ENCODE measurements around the gene ERMP1.
A peak's percentile ranks its signal among the peaks of the same experiment; 100 is the strongest.

ERMP1 gene

DNA sequence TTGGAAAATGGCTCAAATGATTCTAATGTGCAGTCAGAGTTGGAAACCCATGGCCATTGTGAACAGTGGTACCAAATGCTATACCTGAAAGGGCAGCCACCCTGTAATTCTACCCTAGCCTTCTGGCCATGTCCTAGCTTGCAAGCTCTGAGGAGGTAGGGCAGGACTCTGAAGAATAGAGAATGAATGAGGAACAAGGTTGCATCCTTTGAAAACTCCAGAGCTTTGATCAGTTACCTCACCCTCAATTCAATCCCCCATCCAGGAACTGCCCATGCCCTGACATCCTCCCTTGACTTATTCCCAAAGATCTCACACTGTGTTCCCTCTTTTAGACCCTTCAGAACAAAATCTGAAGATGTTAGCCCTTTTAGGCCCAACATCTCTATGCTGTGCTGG, 17.8 kb upstream of the ERMP1 start:
- DNase-seq (ENCODE audit: insufficient read length) (no peak), FAIRE-seq (peak; percentile 77)
- TF ChIP-seq POLR2AphosphoS5 (IDR thresholded peaks at IDR 0.05; ENCODE audit: low read depth, low read length) (no peak), POLR2A (IDR thresholded peaks at IDR 0.05; ENCODE audit: low read depth, low read length) (no peak)

DNA sequence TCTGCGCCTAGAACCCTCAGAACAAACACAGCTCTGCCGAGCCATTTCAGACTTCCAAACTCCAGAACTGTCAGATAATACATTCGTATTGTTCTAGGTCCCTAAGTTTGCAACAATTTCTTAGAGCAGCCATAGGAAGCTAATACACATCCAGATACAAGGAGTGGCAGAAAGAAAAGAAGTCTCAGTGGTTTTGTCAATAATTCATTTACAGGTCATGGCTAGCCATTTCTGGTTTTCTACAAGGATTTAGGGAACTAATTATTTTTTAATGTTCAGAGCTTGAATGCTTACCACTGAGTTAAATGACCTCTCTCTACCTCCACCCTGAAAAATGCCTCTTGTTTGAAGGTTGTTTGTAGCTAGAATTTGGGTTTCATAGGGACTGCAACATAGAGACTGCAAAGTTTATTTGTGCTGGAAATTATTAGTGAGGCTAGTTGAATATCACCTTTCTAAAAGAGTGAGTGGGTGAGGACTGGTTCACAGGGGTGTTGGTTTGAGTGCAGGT, 15.5 kb upstream of the ERMP1 start:
- FAIRE-seq (no peak), DNase-seq (ENCODE audit: insufficient read length) (no peak)
- TF ChIP-seq POLR2AphosphoS5 (IDR thresholded peaks at IDR 0.05; ENCODE audit: low read depth, low read length) (no peak), POLR2A (IDR thresholded peaks at IDR 0.05; ENCODE audit: low read depth, low read length) (no peak), TAF1 (IDR thresholded peaks at IDR 0.05; ENCODE audit: borderline replicate concordance, low read depth, low read length) (no peak)

DNA sequence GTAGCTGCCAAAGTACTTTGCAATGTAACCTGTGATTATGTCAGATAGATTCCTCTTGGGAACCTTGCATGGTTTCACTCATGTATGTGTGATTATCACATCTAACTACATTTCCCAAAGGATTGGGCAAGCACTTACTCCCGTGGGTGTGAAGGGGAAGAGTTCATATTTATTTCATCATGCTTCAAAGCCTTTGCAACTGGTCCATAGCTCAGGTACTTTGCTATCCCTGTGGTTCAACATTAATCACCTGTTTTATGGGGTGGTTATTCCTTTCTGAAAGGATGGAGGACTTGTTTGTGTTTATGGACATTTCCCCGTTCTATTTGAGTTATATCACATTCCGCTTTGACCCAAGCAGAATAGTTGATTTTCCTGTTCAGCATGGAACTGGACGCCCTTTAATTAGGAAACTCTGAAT, 13.6 kb upstream of the ERMP1 start:
- DNase-seq (ENCODE audit: insufficient read length) (no peak), FAIRE-seq (no peak)
- TF ChIP-seq POLR2AphosphoS5 (IDR thresholded peaks at IDR 0.05; ENCODE audit: low read depth, low read length): no peak
- no peak for TF ChIP-seq POLR2A (IDR thresholded peaks at IDR 0.05; ENCODE audit: low read depth, low read length)
- no peak for TF ChIP-seq TAF1 (IDR thresholded peaks at IDR 0.05; ENCODE audit: borderline replicate concordance, low read depth, low read length)

DNA sequence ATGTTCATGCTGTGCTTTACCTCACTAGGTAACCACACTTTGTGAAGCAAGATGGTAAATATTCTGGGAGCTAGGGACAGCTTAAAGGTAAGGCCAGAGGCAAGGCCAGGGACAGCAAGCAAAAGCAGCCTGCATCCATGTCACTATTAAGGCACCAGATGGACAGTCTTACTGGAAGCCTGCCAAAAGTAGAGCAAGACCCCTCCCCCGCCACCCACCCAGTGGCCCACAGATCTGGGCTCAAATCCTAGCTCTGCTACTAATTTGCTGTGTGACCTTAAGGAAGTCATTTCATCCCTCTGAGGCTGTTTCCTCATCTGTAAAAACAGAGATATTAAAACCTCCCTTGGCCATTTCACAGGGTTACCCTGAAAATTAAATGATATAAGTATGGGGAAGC, 13.2 kb upstream of the ERMP1 start:
- DNase-seq (ENCODE audit: insufficient read length) (no peak), FAIRE-seq (no peak)
- TF ChIP-seq TAF1 (IDR thresholded peaks at IDR 0.05; ENCODE audit: borderline replicate concordance, low read depth, low read length) (no peak), POLR2A (IDR thresholded peaks at IDR 0.05; ENCODE audit: low read depth, low read length) (no peak), POLR2AphosphoS5 (IDR thresholded peaks at IDR 0.05; ENCODE audit: low read depth, low read length) (no peak)

DNA sequence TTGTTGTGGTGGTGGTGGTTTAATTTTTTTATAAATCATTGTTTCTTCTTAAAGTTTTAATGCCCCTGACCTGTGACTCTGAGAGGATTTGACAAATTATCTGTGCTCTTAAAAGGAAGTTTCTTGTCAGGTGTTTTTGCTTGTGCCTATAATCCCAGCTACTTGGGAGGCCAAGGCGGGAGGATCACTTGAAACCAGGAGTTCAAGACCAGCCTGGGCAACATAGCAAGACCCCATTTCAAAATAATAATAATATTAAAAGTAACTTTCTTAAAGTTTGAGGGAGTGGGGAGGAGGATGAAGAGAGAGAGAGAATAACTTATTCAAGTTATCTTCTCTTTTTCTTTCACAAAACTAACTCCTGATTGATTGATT, 12.2 kb upstream of the ERMP1 start:
- FAIRE-seq: no peak

DNA sequence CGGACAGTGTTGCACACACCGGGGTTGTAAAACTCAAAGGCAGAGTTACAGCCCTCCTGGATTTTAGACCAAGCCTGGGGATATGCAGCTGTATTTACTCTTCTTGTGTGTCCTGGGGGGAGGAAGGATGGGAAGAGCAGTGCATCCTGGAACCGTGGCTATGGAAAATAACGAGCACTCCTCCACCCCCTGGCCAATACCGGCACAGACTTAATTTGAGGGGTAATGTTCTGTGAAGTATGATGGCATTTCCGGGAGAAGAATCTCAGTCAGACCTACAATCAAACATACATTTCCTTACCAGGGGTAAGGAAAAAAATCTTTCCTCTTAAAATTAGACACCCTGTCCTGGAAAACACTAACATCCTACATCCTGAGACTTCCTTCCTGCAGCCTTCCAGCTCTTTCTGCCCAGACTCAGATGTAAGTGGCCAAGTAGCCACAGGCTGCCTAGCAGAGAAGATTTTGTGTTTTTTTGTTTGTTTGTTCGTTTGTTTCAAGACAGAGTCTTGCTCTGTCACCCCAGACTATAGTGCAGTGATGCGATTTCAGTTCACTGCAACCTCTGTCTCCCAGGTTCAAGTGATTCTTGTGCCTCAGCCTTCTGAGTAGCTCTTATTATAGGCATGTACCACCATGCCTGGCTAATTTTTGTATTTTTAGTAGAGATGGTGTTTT, 11.0 kb upstream of the ERMP1 start:
- DNase-seq (ENCODE audit: insufficient read length) (no peak), FAIRE-seq (no peak)
- TF ChIP-seq POLR2AphosphoS5 (IDR thresholded peaks at IDR 0.05; ENCODE audit: low read depth, low read length) (no peak), TAF1 (IDR thresholded peaks at IDR 0.05; ENCODE audit: borderline replicate concordance, low read depth, low read length) (no peak), POLR2A (IDR thresholded peaks at IDR 0.05; ENCODE audit: low read depth, low read length) (no peak)

More for the DNA sequence above, 12.2 kb upstream of the ERMP1 start:
- DNase-seq (ENCODE audit: insufficient read length): no peak
- TF ChIP-seq POLR2A (IDR thresholded peaks at IDR 0.05; ENCODE audit: low read depth, low read length) (no peak), TAF1 (IDR thresholded peaks at IDR 0.05; ENCODE audit: borderline replicate concordance, low read depth, low read length) (no peak), POLR2AphosphoS5 (IDR thresholded peaks at IDR 0.05; ENCODE audit: low read depth, low read length) (no peak)

DNA sequence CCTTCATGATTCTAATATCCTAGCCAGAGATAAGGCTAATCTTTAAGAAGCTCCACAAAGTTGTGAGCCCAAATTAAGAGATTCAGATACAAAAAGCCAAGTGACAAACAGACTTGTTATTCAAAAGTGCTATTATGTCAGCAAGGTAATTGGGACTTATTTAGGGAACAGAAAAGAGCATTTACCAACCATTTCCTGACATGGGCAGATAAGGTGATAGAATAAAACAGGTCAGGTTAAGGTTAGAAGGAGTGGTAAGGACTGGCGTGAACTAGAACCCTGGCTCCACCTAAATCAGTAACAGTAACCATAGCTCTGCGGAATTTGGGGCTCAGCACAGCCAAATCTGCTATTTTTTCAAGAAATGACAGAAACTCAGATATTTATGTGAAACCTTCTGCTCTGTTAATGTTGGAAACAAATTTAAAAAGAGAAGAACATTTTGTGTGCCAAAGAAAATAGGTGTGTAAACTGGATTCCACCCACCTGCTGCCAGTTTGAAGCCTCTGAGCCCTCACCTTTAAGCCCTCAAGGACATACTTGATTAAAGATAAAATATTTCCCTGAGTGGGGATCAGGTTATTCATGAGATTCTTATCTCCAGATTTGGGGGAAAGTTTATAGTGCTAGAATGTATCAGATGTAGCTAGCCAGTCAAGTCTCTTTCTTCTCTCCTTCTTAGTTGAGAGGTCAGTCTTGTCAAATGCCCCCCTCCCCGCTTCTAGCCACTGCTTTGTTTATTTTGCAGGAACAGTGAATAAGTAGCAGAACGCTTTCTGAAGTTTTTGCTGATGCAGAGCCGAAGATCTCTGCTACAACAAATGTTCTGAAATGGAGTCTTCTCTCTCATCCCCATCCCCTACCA, 10.2 kb upstream of the ERMP1 start:
- TF ChIP-seq POLR2A (IDR thresholded peaks at IDR 0.05; ENCODE audit: low read depth, low read length): no peak
- no peak for TF ChIP-seq TAF1 (IDR thresholded peaks at IDR 0.05; ENCODE audit: borderline replicate concordance, low read depth, low read length)
- TF ChIP-seq POLR2AphosphoS5 (IDR thresholded peaks at IDR 0.05; ENCODE audit: low read depth, low read length): no peak
- FAIRE-seq: peak; percentile 36
- DNase-seq (ENCODE audit: insufficient read length): no peak

DNA sequence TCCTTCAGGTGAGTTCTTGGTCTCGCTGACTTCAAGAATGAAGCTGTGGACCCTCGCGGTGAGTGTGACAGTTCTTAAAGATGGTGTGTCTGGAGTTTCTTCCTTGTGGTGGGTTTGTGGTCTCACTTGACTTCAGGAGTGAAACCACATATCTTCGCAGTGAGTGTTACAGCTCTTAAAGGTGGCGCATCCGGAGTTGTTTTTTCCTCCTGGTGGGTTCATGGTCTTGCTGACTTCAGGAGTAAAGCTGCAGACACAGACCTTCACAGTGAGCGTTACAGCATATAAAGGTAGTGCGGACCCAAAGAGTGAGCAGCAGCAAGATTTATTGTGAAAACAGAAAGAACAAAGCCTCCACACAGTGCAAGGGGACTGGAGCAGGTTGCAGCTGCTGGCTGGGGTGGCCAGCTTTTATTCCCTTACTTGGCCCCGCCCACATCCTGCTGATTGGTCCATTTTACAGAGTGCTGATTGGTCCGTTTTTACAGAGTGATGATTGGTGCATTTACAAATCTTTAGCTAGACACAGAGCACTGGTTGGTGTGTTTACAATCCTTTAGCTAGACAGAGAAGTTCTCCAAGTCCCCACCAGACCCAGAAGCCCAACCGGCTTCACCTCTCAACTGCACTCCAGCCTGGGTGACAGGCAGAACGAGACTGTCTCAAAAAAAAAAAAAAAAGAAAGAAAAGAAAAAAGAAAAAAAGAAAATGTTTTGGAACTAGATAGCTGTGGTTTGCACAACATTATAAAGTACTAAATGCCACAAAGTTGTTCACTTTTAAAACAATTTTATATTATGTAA, 9.1 kb upstream of the ERMP1 start:
- DNase-seq (ENCODE audit: insufficient read length) (no peak), FAIRE-seq (peak; percentile 46)
- no peak for TF ChIP-seq POLR2AphosphoS5 (IDR thresholded peaks at IDR 0.05; ENCODE audit: low read depth, low read length)
- TF ChIP-seq TAF1 (IDR thresholded peaks at IDR 0.05; ENCODE audit: borderline replicate concordance, low read depth, low read length): no peak
- TF ChIP-seq POLR2A (IDR thresholded peaks at IDR 0.05; ENCODE audit: low read depth, low read length): no peak

DNA sequence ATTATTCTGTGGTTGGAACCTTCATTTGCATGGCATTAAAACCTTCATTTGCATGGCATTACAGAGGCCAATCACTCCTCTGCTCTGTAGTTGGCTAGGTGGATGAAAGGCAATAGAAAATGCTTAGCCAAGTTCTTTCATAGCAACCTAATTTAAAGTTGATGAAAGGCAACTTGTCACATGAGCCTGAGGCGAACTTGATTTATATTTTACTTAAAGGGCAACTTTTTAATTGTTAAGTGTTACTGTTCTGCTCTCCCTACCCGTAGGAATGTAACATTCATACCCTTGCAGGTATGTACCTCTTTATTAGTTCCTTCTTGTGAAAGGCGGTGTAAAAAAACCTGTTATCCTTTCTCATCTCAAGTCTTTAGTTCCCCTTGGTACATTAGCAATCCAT, 7.9 kb upstream of the ERMP1 start:
- DNase-seq (ENCODE audit: insufficient read length): no peak
- FAIRE-seq: no peak
- TF ChIP-seq POLR2AphosphoS5 (IDR thresholded peaks at IDR 0.05; ENCODE audit: low read depth, low read length) (no peak), POLR2A (IDR thresholded peaks at IDR 0.05; ENCODE audit: low read depth, low read length) (no peak), TAF1 (IDR thresholded peaks at IDR 0.05; ENCODE audit: borderline replicate concordance, low read depth, low read length) (no peak)

DNA sequence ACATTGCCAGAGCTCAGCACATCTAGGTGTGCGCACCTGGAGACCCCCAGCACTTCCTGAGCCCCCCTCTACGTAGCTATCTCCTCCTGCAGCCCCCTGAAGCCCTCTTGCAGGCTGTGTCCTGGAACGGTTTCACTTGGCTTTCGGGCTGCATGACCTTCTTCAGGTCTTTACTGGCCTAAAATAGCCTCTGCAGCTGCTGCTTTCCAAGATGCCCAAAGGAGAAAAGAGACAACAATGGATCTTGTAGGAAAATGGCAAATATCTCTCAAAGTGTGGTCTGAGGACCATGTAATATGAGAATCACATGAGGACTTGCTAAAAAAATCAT, 6.6 kb upstream of the ERMP1 start:
- FAIRE-seq (no peak), DNase-seq (ENCODE audit: insufficient read length) (no peak)
- no peak for TF ChIP-seq POLR2A (IDR thresholded peaks at IDR 0.05; ENCODE audit: low read depth, low read length)
- TF ChIP-seq POLR2AphosphoS5 (IDR thresholded peaks at IDR 0.05; ENCODE audit: low read depth, low read length): no peak
- TF ChIP-seq TAF1 (IDR thresholded peaks at IDR 0.05; ENCODE audit: borderline replicate concordance, low read depth, low read length): no peak

DNA sequence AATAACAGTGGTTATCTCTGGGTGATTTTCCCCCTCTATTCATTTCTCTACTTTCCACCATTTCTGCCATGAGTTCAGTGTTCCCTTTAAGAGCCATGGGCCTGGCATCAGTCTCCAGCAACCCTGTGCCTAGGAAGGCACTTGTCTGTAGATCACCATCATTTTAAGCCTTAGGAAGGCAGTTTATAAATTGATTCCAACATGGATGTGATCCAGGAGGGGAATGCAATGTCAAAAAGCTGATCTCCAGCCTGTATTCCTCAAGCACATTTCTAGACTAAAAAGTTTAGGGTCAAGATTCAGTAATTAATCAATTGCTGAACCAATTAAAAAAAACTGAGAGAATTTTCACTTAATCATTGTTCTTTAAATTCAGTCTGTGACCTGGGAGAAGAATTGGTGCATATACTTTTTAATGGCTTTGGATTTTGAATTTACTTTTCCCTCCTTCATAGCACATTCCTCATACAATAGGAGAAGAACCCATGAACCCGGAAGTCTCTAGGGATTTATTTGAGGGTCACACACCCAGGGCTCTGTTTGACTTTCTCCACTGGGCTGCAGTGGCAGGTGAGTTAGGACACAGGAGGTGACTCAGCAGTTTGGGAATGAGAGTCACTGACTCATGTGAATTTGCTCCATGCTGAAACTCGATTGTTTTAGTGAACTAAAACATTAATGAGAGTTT, 6.1 kb upstream of the ERMP1 start:
- DNase-seq (ENCODE audit: insufficient read length) (no peak), FAIRE-seq (no peak)
- TF ChIP-seq POLR2AphosphoS5 (IDR thresholded peaks at IDR 0.05; ENCODE audit: low read depth, low read length): no peak
- no peak for TF ChIP-seq POLR2A (IDR thresholded peaks at IDR 0.05; ENCODE audit: low read depth, low read length)
- no peak for TF ChIP-seq TAF1 (IDR thresholded peaks at IDR 0.05; ENCODE audit: borderline replicate concordance, low read depth, low read length)

Measured in GM12892 (cell line).